ENCODE data around the gene PTGIR. TPM values are rescaled to one million over a fixed set of nuclear protein-coding genes. Genes with fewer than 3 reads are reported as not detected.

PTGIR gene
- total and polyA plus RNA-seq, 11 donors: 2.1 to 16.7 (median 4.9) TPM

GRCh38 chr19:46603752-46604231 is 21.1 kb downstream of the PTGIR start:
- WGBS, 4 donors: 59 to 73% (median 60%) methylated on average over 7 to 9 of the region's 9 CpGs
- Histone ChIP-seq H3K4me1 (peaks cover 0 to 62% (median 41%) of the 10 kb centered on the region in 12 donors), H3K27ac (peak overlapping the region in 8 of 12 donors; percentile 10 to 99 (median 96)), H3K4me3 (peak overlapping the region in 5 of 12 donors; percentile 86 to 100 (median 100)), H3K27me3 (no peaks in the 10 kb centered on the region), H3K36me3 (peaks cover 0 to 39% (median 33%) of the 10 kb centered on the region in 9 donors), H3K9me3 (peaks cover 0 to 6% (median under 1%) of the 10 kb centered on the region in 12 donors)
- intact Hi-C loops (cut with DNase I): loop anchor here in 1 of 10 donors (10.0 kb wide), 1 partner anchor 241 kb away; no protein-coding TSS in a partner anchor
- peak in 1 of 5 donors; percentile 23 for DNase-seq
- TF ChIP-seq CTCF (IDR thresholded peaks at IDR 0.05) (no peak), POLR2A (IDR thresholded peaks at IDR 0.05) (no peak)
- no peak for ATAC-seq

- DNase-seq (peak in 1 of 5 donors; percentile 20), ATAC-seq (no peak)
- Histone ChIP-seq H3K36me3 (peaks cover 0 to 33% (median 27%) of the 10 kb centered on the region in 9 donors), H3K4me3 (peak overlapping the region; percentile 3 to 100 (median 100)), H3K4me1 (peaks cover 0 to 62% (median 41%) of the 10 kb centered on the region in 12 donors), H3K9me3 (peaks cover 0 to 12% (median 5%) of the 10 kb centered on the region in 12 donors), H3K27me3 (no peaks in the 10 kb centered on the region), H3K27ac (peak overlapping the region in 11 of 12 donors; percentile 15 to 100 (median 97))
- intact Hi-C loops (cut with DNase I): loop anchor here in 1 of 10 donors (10.0 kb wide), 1 partner anchor 242 kb away; no protein-coding TSS in a partner anchor
- 26 to 34% (median 30%) methylated on average over 2 of the region's 2 CpGs for WGBS, 4 donors
- TF ChIP-seq CTCF (IDR thresholded peaks at IDR 0.05): no peak
- TF ChIP-seq POLR2A (IDR thresholded peaks at IDR 0.05): no peak
These were observed 21.7 kb downstream of the PTGIR start for GRCh38 chr19:46603195-46603637.

- Histone ChIP-seq H3K4me1 (peaks cover 0 to 59% (median 41%) of the 10 kb centered on the region in 12 donors), H3K27ac (peak overlapping the region in 11 of 12 donors; percentile 15 to 100 (median 97)), H3K36me3 (peaks cover 0 to 27% (median 21%) of the 10 kb centered on the region in 9 donors), H3K27me3 (no peaks in the 10 kb centered on the region), H3K9me3 (peaks cover 0 to 17% (median 8%) of the 10 kb centered on the region in 12 donors), H3K4me3 (peak overlapping the region; percentile 3 to 100 (median 100))
- ATAC-seq (no peak), DNase-seq (peak in 1 of 5 donors; percentile 22)
- WGBS, 4 donors: 8 to 24% (median 16%) methylated on average over 15 to 23 of the region's 23 CpGs
- no peak for TF ChIP-seq POLR2A (IDR thresholded peaks at IDR 0.05)
- no peak for TF ChIP-seq CTCF (IDR thresholded peaks at IDR 0.05)
- intact Hi-C loops (cut with DNase I): loop anchor here in 1 of 10 donors (10.0 kb wide), 1 partner anchor 242 kb away; no protein-coding TSS in a partner anchor
These were observed 22.3 kb downstream of the PTGIR start for GRCh38 chr19:46602392-46603194.

All from heart left ventricle (tissue), 16 donors.